AG04449 (cell line): Measurements from ENCODE around the gene FXYD7.
A peak's percentile ranks its signal among the peaks of the same experiment; 100 is the strongest.

Experiments used
- CTCF ChIA-PET: fragments of 350-600 bp; formaldehyde crosslinking; extraction: SDS; loops from one replicate; lab custom pipeline; 2021; ENCODE audit warnings: antibody characterized with exemption; lab: Yijun Ruan, JAX
- POLR2A ChIA-PET: fragments of 400-600, 350-600 bp; formaldehyde crosslinking; extraction: SDS; loops from one replicate; lab custom pipeline; 2020; ENCODE audit warnings: antibody characterized with exemption, inconsistent platforms; lab: Yijun Ruan, JAX
- DNase-seq: peaks from one replicate; pipeline ENCODE4 v3.0.0-alpha.2; 2010; ENCODE audit warnings: low read depth, low spot score
- H3K4me3 ChIP-seq: 2 replicates; pipeline ENCODE4 v1.5.1; 2011; ENCODE audit warnings: low read depth, mild to moderate bottlenecking, control low read depth, low read length
- TF ChIP-seq, protein P1 (sequence below): IDR thresholded peaks from one replicate; pipeline ENCODE4 v1.5.1; 2011; ENCODE audit warnings: mild to moderate bottlenecking, moderate library complexity, low read length, control low read depth, inconsistent platforms; ENCODE audit not compliant: insufficient read depth; ENCODE audit errors: missing control alignments

Gene FXYD7

DNA sequence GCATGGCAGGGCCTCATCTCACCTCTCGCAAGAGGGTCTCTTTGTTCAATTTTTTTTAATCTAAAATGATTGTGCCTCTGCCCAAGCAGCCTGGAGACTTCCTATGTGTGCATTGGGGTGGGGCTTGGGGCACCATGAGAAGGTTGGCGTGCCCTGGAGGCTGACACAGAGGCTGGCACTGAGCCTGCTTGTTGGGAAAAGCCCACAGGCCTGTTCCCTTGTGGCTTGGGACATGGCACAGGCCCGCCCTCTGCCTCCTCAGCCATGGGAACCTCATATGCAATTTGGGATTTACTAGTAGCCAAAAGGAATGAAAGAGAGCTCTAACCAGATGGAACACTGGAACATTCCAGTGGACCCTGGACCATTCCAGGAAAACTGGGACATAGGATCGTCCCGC is 19.5 kb upstream of the FXYD7 start:
- ChIA-PET CTCF (interaction anchor here (1.8 to 7.4 kb wide), 6 partner anchors 8 to 56 kb away, joined by 9 to 118 read pairs (median 24); partner anchors contain the start of genes FXYD1, FXYD3, FXYD7 and LGI4), POLR2A (no interaction called here)
- peak overlapping the region; percentile 91 for H3K4me3 ChIP-seq
- DNase-seq = no peak
- TF ChIP-seq, protein P1, sequence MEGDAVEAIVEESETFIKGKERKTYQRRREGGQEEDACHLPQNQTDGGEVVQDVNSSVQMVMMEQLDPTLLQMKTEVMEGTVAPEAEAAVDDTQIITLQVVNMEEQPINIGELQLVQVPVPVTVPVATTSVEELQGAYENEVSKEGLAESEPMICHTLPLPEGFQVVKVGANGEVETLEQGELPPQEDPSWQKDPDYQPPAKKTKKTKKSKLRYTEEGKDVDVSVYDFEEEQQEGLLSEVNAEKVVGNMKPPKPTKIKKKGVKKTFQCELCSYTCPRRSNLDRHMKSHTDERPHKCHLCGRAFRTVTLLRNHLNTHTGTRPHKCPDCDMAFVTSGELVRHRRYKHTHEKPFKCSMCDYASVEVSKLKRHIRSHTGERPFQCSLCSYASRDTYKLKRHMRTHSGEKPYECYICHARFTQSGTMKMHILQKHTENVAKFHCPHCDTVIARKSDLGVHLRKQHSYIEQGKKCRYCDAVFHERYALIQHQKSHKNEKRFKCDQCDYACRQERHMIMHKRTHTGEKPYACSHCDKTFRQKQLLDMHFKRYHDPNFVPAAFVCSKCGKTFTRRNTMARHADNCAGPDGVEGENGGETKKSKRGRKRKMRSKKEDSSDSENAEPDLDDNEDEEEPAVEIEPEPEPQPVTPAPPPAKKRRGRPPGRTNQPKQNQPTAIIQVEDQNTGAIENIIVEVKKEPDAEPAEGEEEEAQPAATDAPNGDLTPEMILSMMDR = no peak

DNA sequence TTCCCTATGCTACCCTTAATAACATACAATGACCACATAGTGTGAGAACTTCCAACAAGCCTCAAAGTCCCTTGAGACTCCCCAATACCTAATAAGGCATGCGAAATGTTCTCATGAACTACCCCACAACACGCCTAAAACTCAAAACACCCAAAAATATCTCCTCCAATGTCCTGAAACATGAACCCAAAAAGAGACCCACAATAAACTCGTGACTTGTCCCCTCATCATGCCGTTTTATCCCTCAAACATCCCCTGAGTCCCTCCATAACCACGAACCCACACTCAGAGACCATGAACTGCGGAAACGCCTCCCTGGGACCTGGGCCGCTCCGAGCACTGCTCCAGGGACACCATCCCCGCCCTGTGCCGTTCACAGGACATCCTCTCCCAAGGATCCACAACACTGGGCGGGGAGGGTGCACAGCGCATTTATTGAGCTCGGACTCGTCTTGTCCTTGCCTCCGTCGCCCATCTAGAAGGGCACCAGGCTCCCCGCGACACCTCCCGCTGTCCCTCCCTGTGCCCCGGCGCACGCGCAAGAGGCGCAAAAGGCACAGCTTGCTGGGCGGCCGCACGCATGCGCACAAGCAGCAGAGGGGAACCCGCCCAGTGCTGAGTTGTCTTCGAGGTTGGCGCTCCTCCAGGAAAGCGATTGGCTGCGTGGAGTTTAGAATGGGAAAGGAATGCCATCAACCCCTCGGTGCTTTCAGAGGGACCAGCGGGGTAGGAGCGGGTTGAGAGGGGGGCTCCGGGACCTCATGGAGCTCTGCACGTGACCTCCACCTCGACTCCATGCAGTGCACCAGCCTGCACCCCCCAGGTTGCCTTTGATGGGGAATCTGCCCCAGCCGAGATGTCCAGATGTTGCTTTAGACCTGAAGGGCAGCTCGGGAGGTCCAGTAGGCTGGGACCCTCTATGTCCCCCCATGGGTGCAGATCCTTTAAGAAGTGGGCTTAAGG is 18.7 kb upstream of the FXYD7 start:
- H3K4me3 ChIP-seq = peak overlapping the region; percentile 91
- POLR2A ChIA-PET = interaction anchor here (0.9 to 1.2 kb wide), 4 partner anchors 13 to 36 kb away, joined by 3 to 5 read pairs (median 3); partner anchors contain the start of gene FXYD7
- TF ChIP-seq, protein P1 = no peak
- DNase-seq = peak; percentile 33
- CTCF ChIA-PET = interaction anchor here (1.1 to 7.4 kb wide), 10 partner anchors 9 to 80 kb away, joined by 3 to 118 read pairs (median 9); partner anchors contain the start of genes FXYD1, FXYD3, FXYD7 and LGI4

DNA sequence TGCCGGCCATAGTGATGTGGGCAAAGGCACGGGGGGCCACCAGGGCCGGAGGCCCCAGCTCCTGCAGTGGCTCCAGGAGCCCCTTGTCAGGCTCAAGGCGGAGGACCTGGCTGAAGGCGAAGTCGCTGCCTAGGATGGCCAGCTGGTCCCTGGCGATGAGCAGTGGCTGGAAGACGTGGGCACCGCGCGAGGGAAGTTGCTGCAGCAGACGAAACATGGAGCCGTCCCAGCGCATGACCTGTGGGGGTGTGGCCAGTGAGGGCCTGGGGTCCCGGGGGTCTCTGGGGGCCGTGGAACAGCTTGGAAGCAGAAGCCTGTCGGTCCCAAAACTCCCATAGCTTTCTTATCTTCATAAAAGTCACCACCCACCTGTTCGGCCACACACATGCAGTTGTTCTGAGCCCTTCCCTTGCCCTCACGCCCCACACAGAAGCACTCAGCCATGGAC is 17.8 kb upstream of the FXYD7 start:
- TF ChIP-seq, protein P1 = no peak

DNA sequence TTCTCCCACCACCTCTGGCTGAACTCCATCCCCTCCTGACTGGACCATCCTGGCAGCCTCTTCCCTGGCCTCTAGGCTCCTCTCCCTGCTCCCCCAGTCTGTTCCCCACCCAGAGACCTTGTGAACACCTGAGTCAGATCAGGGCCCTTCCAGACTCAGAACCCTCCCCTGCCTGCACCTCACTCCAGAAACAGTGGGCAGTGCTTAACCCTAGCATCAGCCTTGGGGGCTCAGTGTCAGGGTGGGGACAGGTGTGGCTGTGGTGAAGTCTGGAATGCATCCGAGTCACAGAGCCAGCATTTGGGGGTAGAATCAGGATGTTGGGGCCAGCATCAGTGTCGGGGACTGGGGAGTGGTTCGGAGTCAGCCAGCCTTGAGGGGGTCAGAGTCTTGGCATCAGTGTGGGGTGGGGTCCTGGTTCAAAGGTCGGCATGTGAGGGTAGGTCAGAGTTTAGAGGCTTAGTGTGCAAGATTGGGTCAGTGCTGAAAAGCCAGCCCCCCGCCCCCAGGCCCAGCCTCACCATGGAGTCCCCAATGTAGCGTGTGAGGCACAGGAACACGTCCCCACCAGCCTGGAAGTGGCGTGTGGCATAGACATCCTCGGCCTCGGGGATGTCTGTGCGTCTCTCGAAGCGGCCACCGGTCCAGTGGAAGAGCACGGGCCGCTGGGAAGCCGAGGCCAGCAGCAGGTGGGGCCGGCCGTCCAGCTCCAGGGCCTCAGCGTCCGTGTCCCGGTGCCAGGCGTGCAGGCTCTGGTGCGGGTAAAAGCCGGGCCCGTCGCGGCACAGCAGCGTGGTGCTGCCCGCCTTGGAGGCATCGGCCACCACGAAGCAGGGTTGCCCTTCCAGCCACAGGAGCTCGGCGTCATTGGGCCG is 17.1 kb upstream of the FXYD7 start:
- no peak overlapping the region for H3K4me3 ChIP-seq
- ChIA-PET POLR2A (no interaction called here), CTCF (interaction anchor here (0.6 to 7.4 kb wide), 9 partner anchors 8 to 82 kb away, joined by 3 to 118 read pairs (median 19); partner anchors contain the start of genes FXYD1, FXYD3, FXYD7 and LGI4)
- no peak for DNase-seq
- TF ChIP-seq, protein P1 = no peak

More for the DNA sequence above, 17.8 kb upstream of the FXYD7 start:
- no peak overlapping the region for H3K4me3 ChIP-seq
- CTCF ChIA-PET = interaction anchor here (1.1 to 7.4 kb wide), 8 partner anchors 10 to 81 kb away, joined by 3 to 118 read pairs (median 14); partner anchors contain the start of genes FXYD1, FXYD3, FXYD7 and LGI4
- no peak for DNase-seq
- POLR2A ChIA-PET = interaction anchor here (0.9 to 1.2 kb wide), 3 partner anchors 14 to 37 kb away, joined by 3 to 5 read pairs (median 3); no protein-coding TSS in a partner anchor

DNA sequence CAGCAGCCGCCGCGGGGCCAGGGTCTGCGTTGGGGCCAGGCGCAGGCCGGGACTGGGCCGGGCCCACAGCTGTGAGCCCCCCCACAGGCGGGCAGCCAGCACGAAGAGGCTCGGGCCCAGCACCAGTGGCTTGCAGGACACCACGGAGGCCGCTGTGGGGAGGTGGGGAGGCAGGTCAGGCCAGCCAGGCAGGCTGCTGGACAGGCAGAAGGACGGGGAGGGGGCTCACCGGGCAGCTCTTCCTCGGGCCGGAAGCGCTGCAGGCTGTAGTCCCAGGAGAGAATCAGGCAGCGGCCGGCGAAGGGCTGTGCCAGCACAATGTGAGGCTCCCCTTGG is 16.5 kb upstream of the FXYD7 start:
- DNase-seq = no peak
- TF ChIP-seq, protein P1 = no peak
- H3K4me3 ChIP-seq = no peak overlapping the region
- CTCF ChIA-PET = interaction anchor here (0.6 to 7.4 kb wide), 6 partner anchors 9 to 82 kb away, joined by 3 to 118 read pairs (median 12); partner anchors contain the start of genes FXYD1, FXYD3, FXYD7 and LGI4
- POLR2A ChIA-PET = no interaction called here
